ENCODE data around the gene MAEA.

MAEA gene

GRCh38 chr4:1360423-1361283 lies 71.0 kb downstream of the MAEA start:
- Mint-ChIP-seq H3K36me3 (peaks cover 18% of the 10 kb centered on the region), H3K27ac (no peak overlapping the region), H3K9me3 (no peaks in the 10 kb centered on the region), H3K27me3 (no peaks in the 10 kb centered on the region), H3K4me3 (no peak overlapping the region), H3K4me1 (peaks cover 8% of the 10 kb centered on the region)
- no peak for ATAC-seq

- ATAC-seq, result no peak
- no peak overlapping the region for H3K4me3 Mint-ChIP-seq
- H3K36me3 Mint-ChIP-seq, result peaks cover 19% of the 10 kb centered on the region
- no peaks in the 10 kb centered on the region for H3K27me3 Mint-ChIP-seq
- H3K4me1 Mint-ChIP-seq, result peaks cover 10% of the 10 kb centered on the region
- no peak overlapping the region for H3K27ac Mint-ChIP-seq
- H3K9me3 Mint-ChIP-seq, result no peaks in the 10 kb centered on the region
Observed at GRCh38 chr4:1361431-1361830, 71.7 kb downstream of the MAEA start.

- Mint-ChIP-seq H3K4me3 (no peak overlapping the region), H3K27me3 (no peaks in the 10 kb centered on the region), H3K36me3 (peaks cover 18% of the 10 kb centered on the region), H3K4me1 (peaks cover 9% of the 10 kb centered on the region), H3K27ac (no peak overlapping the region), H3K9me3 (no peaks in the 10 kb centered on the region)
- no peak for ATAC-seq
Observed at GRCh38 chr4:1362046-1362445, 72.4 kb downstream of the MAEA start.

GRCh38 chr4:1362521-1362920 lies 72.8 kb downstream of the MAEA start:
- Mint-ChIP-seq H3K4me1 (peaks cover 9% of the 10 kb centered on the region), H3K27me3 (no peaks in the 10 kb centered on the region), H3K4me3 (no peak overlapping the region), H3K9me3 (no peaks in the 10 kb centered on the region), H3K27ac (no peak overlapping the region), H3K36me3 (peaks cover 20% of the 10 kb centered on the region)
- no peak for ATAC-seq

GRCh38 chr4:1363513-1363912 lies 73.8 kb downstream of the MAEA start:
- Mint-ChIP-seq H3K27me3 (no peaks in the 10 kb centered on the region), H3K4me3 (no peak overlapping the region), H3K9me3 (no peaks in the 10 kb centered on the region), H3K27ac (no peak overlapping the region), H3K36me3 (peaks cover 23% of the 10 kb centered on the region), H3K4me1 (peaks cover 9% of the 10 kb centered on the region)
- no peak for ATAC-seq

GRCh38 chr4:1364217-1364616 lies 74.5 kb downstream of the MAEA start:
- H3K27ac Mint-ChIP-seq, result no peak overlapping the region
- peaks cover 25% of the 10 kb centered on the region for H3K36me3 Mint-ChIP-seq
- H3K4me3 Mint-ChIP-seq, result no peak overlapping the region
- H3K4me1 Mint-ChIP-seq, result peaks cover 9% of the 10 kb centered on the region
- no peak for ATAC-seq
- H3K27me3 Mint-ChIP-seq, result no peaks in the 10 kb centered on the region
- no peaks in the 10 kb centered on the region for H3K9me3 Mint-ChIP-seq

- Mint-ChIP-seq H3K9me3 (no peaks in the 10 kb centered on the region), H3K27me3 (no peaks in the 10 kb centered on the region), H3K27ac (no peak overlapping the region), H3K4me3 (no peak overlapping the region), H3K4me1 (peaks cover 9% of the 10 kb centered on the region), H3K36me3 (peaks cover 29% of the 10 kb centered on the region)
- no peak for ATAC-seq
Observed at GRCh38 chr4:1364748-1365147, 75.1 kb downstream of the MAEA start.

- H3K4me1 Mint-ChIP-seq, result peaks cover 9% of the 10 kb centered on the region
- no peak overlapping the region for H3K4me3 Mint-ChIP-seq
- peaks cover 30% of the 10 kb centered on the region for H3K36me3 Mint-ChIP-seq
- no peaks in the 10 kb centered on the region for H3K9me3 Mint-ChIP-seq
- ATAC-seq, result no peak
- peak overlapping the region; percentile 36 for H3K27ac Mint-ChIP-seq
- H3K27me3 Mint-ChIP-seq, result no peaks in the 10 kb centered on the region
Observed at GRCh38 chr4:1365271-1366178, 75.8 kb downstream of the MAEA start.

- Mint-ChIP-seq H3K36me3 (peaks cover 40% of the 10 kb centered on the region), H3K9me3 (no peaks in the 10 kb centered on the region), H3K4me3 (no peak overlapping the region), H3K27me3 (no peaks in the 10 kb centered on the region), H3K27ac (no peak overlapping the region), H3K4me1 (peaks cover 9% of the 10 kb centered on the region)
- no peak for ATAC-seq
Observed at GRCh38 chr4:1366371-1367229, 76.9 kb downstream of the MAEA start.

GRCh38 chr4:1367230-1367935 lies 77.7 kb downstream of the MAEA start:
- Mint-ChIP-seq H3K4me1 (peaks cover 9% of the 10 kb centered on the region), H3K27ac (no peak overlapping the region), H3K27me3 (no peaks in the 10 kb centered on the region), H3K36me3 (peaks cover 42% of the 10 kb centered on the region), H3K4me3 (no peak overlapping the region), H3K9me3 (no peaks in the 10 kb centered on the region)
- no peak for ATAC-seq

- ATAC-seq, result no peak
- Mint-ChIP-seq H3K27ac (no peak overlapping the region), H3K9me3 (peaks cover 2% of the 10 kb centered on the region), H3K36me3 (peaks cover 47% of the 10 kb centered on the region), H3K27me3 (no peaks in the 10 kb centered on the region), H3K4me3 (no peak overlapping the region), H3K4me1 (peaks cover 9% of the 10 kb centered on the region)
Observed at GRCh38 chr4:1367936-1368289, 78.2 kb downstream of the MAEA start.

GRCh38 chr4:1368421-1369090 lies 78.9 kb downstream of the MAEA start:
- peaks cover 54% of the 10 kb centered on the region for H3K36me3 Mint-ChIP-seq
- H3K4me3 Mint-ChIP-seq, result no peak overlapping the region
- no peak for ATAC-seq

GRCh38 chr4:1369091-1369450 lies 79.4 kb downstream of the MAEA start:
- H3K27ac Mint-ChIP-seq, result no peak overlapping the region
- peak; percentile 40 for ATAC-seq
- peaks cover 2% of the 10 kb centered on the region for H3K9me3 Mint-ChIP-seq
- peaks cover 59% of the 10 kb centered on the region for H3K36me3 Mint-ChIP-seq
- H3K27me3 Mint-ChIP-seq, result no peaks in the 10 kb centered on the region
- H3K4me3 Mint-ChIP-seq, result no peak overlapping the region
- H3K4me1 Mint-ChIP-seq, result peaks cover 9% of the 10 kb centered on the region

More at GRCh38 chr4:1368421-1369090, 78.9 kb downstream of the MAEA start:
- H3K9me3 Mint-ChIP-seq, result peaks cover 2% of the 10 kb centered on the region
- no peak overlapping the region for H3K27ac Mint-ChIP-seq
- peaks cover 9% of the 10 kb centered on the region for H3K4me1 Mint-ChIP-seq
- no peaks in the 10 kb centered on the region for H3K27me3 Mint-ChIP-seq

GRCh38 chr4:1369479-1370079 lies 79.9 kb downstream of the MAEA start:
- H3K27me3 Mint-ChIP-seq, result no peaks in the 10 kb centered on the region
- no peak overlapping the region for H3K27ac Mint-ChIP-seq
- H3K9me3 Mint-ChIP-seq, result peaks cover 2% of the 10 kb centered on the region
- H3K36me3 Mint-ChIP-seq, result peaks cover 61% of the 10 kb centered on the region
- ATAC-seq, result no peak
- peaks cover 9% of the 10 kb centered on the region for H3K4me1 Mint-ChIP-seq
- H3K4me3 Mint-ChIP-seq, result no peak overlapping the region
